DOHH2 (cell line): ENCODE data around the gene KLK7.

Source experiments
- H3F3A ChIP-seq: fragments of 200-600 bp; sonication (generic), shearing (Covaris generic); 2 replicates; pipeline ENCODE4 v1.6.0; 2016; ENCODE audit warnings: antibody characterized with exemption, mild to moderate bottlenecking; ENCODE audit not compliant: control insufficient read depth, insufficient read depth
- H3K27ac ChIP-seq: fragments of 200-600 bp; sonication (generic); 2 replicates; pipeline ENCODE4 v1.5.1; 2014; ENCODE audit warnings: low read depth, mild to moderate bottlenecking, low read length, moderate library complexity
- H3K27me3 ChIP-seq: fragments of 200-600 bp; sonication (generic); 2 replicates; pipeline ENCODE4 v1.6.1; 2014; ENCODE audit warnings: mild to moderate bottlenecking, low read length, mixed read lengths; ENCODE audit not compliant: control insufficient read depth
- H3K36me3 ChIP-seq: fragments of 200-600 bp; sonication (generic); 2 replicates; pipeline ENCODE4 v1.6.1; 2014; ENCODE audit warnings: mild to moderate bottlenecking, low read length, moderate library complexity, mixed read lengths; ENCODE audit not compliant: control insufficient read depth
- H3K4me1 ChIP-seq: fragments of 200-600 bp; sonication (generic); 2 replicates; pipeline ENCODE4 v1.6.1; 2014; ENCODE audit warnings: mild to moderate bottlenecking, low read length, mixed read lengths; ENCODE audit not compliant: control insufficient read depth
- H3K4me2 ChIP-seq: fragments of 200-600 bp; sonication (generic); 2 replicates; pipeline ENCODE4 v1.6.0; 2014; ENCODE audit warnings: mild to moderate bottlenecking, low read length, moderate library complexity
- H3K4me3 ChIP-seq: fragments of 200-600 bp; sonication (generic); 2 replicates; pipeline ENCODE4 v1.5.1; 2014; ENCODE audit warnings: mild to moderate bottlenecking, low read length, mixed read lengths
- H3K79me2 ChIP-seq: fragments of 200-600 bp; sonication (generic); 2 replicates; pipeline ENCODE4 v1.6.1; 2014; ENCODE audit warnings: mild to moderate bottlenecking, low read length, mixed read lengths; ENCODE audit not compliant: control insufficient read depth
- H3K9me2 ChIP-seq: fragments of 200-600 bp; sonication (generic); replicated peaks from 2 replicates; pipeline ENCODE4 v1.6.1; 2014; ENCODE audit warnings: mild to moderate bottlenecking, low read length, mixed read lengths; ENCODE audit not compliant: control insufficient read depth
- H3K9me3 ChIP-seq: fragments of 200-600 bp; sonication (generic); 2 replicates; pipeline ENCODE4 v1.6.1; 2014; ENCODE audit warnings: antibody characterized with exemption, low read length, mixed read lengths; ENCODE audit not compliant: control insufficient read depth, insufficient read depth
- H4K20me1 ChIP-seq: fragments of 200-600 bp; sonication (generic); 2 replicates; pipeline ENCODE4 v1.6.0; 2014; ENCODE audit warnings: low read depth, mild to moderate bottlenecking, antibody characterized with exemption, low read length, moderate library complexity; ENCODE audit not compliant: control insufficient read depth, insufficient read depth
- CTCF ChIP-seq: fragments of 200-600 bp; sonication (generic); IDR thresholded peaks from one replicate; pipeline ENCODE4 v1.5.1; 2014; ENCODE audit warnings: antibody characterized with exemption, mild to moderate bottlenecking, low read depth, low read length; ENCODE audit not compliant: poor library complexity, severe bottlenecking
- EZH2phosphoT487 ChIP-seq: fragments of 200-600 bp; sonication (generic); IDR thresholded peaks from 2 replicates; pipeline ENCODE4 v1.6.1; 2017; ENCODE audit warnings: borderline replicate concordance, mild to moderate bottlenecking, antibody characterized with exemption, low read length, moderate library complexity, mixed read lengths

KLK7 gene

GRCh38 chr19:50983625-50984292, at the start of gene KLK7:
Gene KLK7, minus strand, starts transcription at chr19:50983917. Its CDS starts 1,518 bp downstream, at chr19:50982399.
- Histone ChIP-seq H3K9me2 (no peaks in the 10 kb centered on the region), H3K27ac (no peak within 1 kb of the TSS), H3K4me3 (no peak within 1 kb of the TSS), H3K27me3 (peaks cover 9% of the 10 kb centered on the region), H4K20me1 (no peaks in the 10 kb centered on the region), H3K9me3 (no peaks in the 10 kb centered on the region), H3K79me2 (no peaks in the 10 kb centered on the region), H3K36me3 (no peaks in the 10 kb centered on the region), H3F3A (no peaks in the 10 kb centered on the region), H3K4me1 (no peaks in the 10 kb centered on the region), H3K4me2 (no peak within 1 kb of the TSS)
- TF ChIP-seq EZH2phosphoT487 (no peak), CTCF (no peak)

GRCh38 chr19:51031880-51032225, 48.1 kb upstream of the KLK7 start:
- Histone ChIP-seq H3K9me3 (no peaks in the 10 kb centered on the region), H3K4me2 (no peak overlapping the region), H3F3A (no peaks in the 10 kb centered on the region), H4K20me1 (no peaks in the 10 kb centered on the region), H3K4me1 (no peaks in the 10 kb centered on the region), H3K9me2 (no peaks in the 10 kb centered on the region), H3K27ac (no peak overlapping the region), H3K4me3 (no peak overlapping the region), H3K36me3 (no peaks in the 10 kb centered on the region), H3K27me3 (no peaks in the 10 kb centered on the region), H3K79me2 (no peaks in the 10 kb centered on the region)
- no peak for TF ChIP-seq EZH2phosphoT487
- no peak for TF ChIP-seq CTCF

GRCh38 chr19:51031220-51031879, 47.6 kb upstream of the KLK7 start:
- Histone ChIP-seq H3K4me1 (no peaks in the 10 kb centered on the region), H3K36me3 (no peaks in the 10 kb centered on the region), H3K79me2 (no peaks in the 10 kb centered on the region), H3K9me2 (no peaks in the 10 kb centered on the region), H3K4me3 (no peak overlapping the region), H3K4me2 (no peak overlapping the region), H3K27me3 (no peaks in the 10 kb centered on the region), H3K9me3 (no peaks in the 10 kb centered on the region), H4K20me1 (no peaks in the 10 kb centered on the region), H3K27ac (no peak overlapping the region), H3F3A (no peaks in the 10 kb centered on the region)
- no peak for TF ChIP-seq CTCF
- no peak for TF ChIP-seq EZH2phosphoT487
